ENCODE data around the gene MTHFD2L.

Gene MTHFD2L

GRCh38 chr4:74167585-74167984 lies 9.7 kb downstream of the MTHFD2L start:
- no peaks in the 10 kb centered on the region for H3K9me3 ChIP-seq (replicated peaks; ENCODE audit: insufficient read depth, low read length)
- no peaks in the 10 kb centered on the region; the same call in 1 of the 2 replicates for H3K79me2 ChIP-seq (ENCODE audit: low read length)
- H3K9ac ChIP-seq (ENCODE audit: low read length) = no peak overlapping the region
- H3K27ac ChIP-seq (ENCODE audit: low read length) = no peak overlapping the region
- no peak overlapping the region for H3K4me3 ChIP-seq (ENCODE audit: low read length)
- peaks cover 3% of the 10 kb centered on the region; the same call in 1 of the 2 replicates for H3K36me3 ChIP-seq (replicated peaks; ENCODE audit: insufficient read depth, low read length)
- TF ChIP-seq CTCF (IDR thresholded peaks at IDR 0.05; ENCODE audit: low read length) = no peak
- TF ChIP-seq EZH2 (optimal IDR thresholded peaks at IDR 0.05; ENCODE audit: low read depth, low read length) = no peak
- TF ChIP-seq EZH2phosphoT487 (IDR thresholded peaks at IDR 0.05; ENCODE audit: low read length) = no peak
- H3K4me2 ChIP-seq (ENCODE audit: low read depth, low read length) = no peak overlapping the region
- H3F3A ChIP-seq (ENCODE audit: insufficient read depth, low read length) = no peaks in the 10 kb centered on the region
- no peak for DNase-seq
- no peaks in the 10 kb centered on the region for H3K4me1 ChIP-seq (ENCODE audit: low read length)
- no peaks in the 10 kb centered on the region for H4K20me1 ChIP-seq (ENCODE audit: insufficient read depth, low read length)
- no peaks in the 10 kb centered on the region for H3K27me3 ChIP-seq (replicated peaks; ENCODE audit: insufficient read depth, low read length)
- H2AFZ ChIP-seq (ENCODE audit: low read length) = no peak overlapping the region
- no peaks in the 10 kb centered on the region for H3K9me2 ChIP-seq (replicated peaks; ENCODE audit: insufficient read depth, low read length)

DNA sequence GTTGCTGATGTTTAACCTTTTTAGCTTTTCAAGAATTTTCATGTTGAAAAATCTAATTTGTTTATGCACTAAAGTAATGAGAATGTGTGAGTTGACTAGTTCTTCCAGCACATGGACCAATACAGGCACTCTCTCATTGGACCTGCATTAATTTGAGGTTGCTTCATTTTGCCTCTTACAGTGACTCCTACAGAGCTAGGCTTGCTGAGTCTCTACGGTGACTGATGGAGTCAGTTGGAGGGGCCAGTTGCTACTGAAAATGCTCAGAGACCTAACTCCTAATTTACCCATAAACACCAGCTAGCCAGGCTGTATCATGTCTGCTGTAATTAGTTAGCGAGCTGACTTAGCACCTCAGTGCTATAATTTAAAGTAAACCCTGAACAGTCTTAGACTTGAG lies 10.9 kb downstream of the MTHFD2L start:
- Histone ChIP-seq H3K4me3 (ENCODE audit: low read length) (no peak overlapping the region), H3K36me3 (replicated peaks; ENCODE audit: insufficient read depth, low read length) (no peaks in the 10 kb centered on the region), H3K4me2 (ENCODE audit: low read depth, low read length) (no peak overlapping the region), H4K20me1 (ENCODE audit: insufficient read depth, low read length) (no peaks in the 10 kb centered on the region), H3K4me1 (ENCODE audit: low read length) (no peaks in the 10 kb centered on the region), H3K9ac (ENCODE audit: low read length) (no peak overlapping the region), H3K9me2 (replicated peaks; ENCODE audit: insufficient read depth, low read length) (no peaks in the 10 kb centered on the region), H3K79me2 (ENCODE audit: low read length) (no peaks in the 10 kb centered on the region; the same call in 1 of the 2 replicates), H3K9me3 (replicated peaks; ENCODE audit: insufficient read depth, low read length) (no peaks in the 10 kb centered on the region), H3K27ac (ENCODE audit: low read length) (no peak overlapping the region), H2AFZ (ENCODE audit: low read length) (no peak overlapping the region), H3F3A (ENCODE audit: insufficient read depth, low read length) (no peaks in the 10 kb centered on the region), H3K27me3 (replicated peaks; ENCODE audit: insufficient read depth, low read length) (no peaks in the 10 kb centered on the region)
- no peak for DNase-seq
- TF ChIP-seq CTCF (IDR thresholded peaks at IDR 0.05; ENCODE audit: low read length) = no peak
- TF ChIP-seq EZH2 (optimal IDR thresholded peaks at IDR 0.05; ENCODE audit: low read depth, low read length) = no peak
- TF ChIP-seq EZH2phosphoT487 (IDR thresholded peaks at IDR 0.05; ENCODE audit: low read length) = no peak

DNA sequence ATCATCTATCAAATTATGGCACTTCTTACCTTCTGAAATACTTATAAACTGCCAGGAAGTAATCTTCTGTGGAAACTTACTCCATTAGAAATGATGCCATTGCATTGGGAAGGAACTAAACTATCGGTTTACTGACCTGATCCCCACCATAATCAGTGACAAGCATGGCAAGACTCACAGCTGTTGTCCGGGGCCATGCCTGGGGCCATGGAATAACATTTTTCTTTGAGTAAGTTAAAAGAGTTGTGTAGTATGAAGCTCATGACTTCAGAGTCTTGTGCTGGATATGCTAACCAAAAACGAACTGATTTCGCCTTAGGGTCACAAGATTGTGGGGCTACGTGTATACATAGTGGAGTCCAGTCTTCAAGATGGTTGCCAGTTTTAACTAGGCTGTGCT lies 15.4 kb downstream of the MTHFD2L start:
- Histone ChIP-seq H3K4me1 (ENCODE audit: low read length) (no peaks in the 10 kb centered on the region), H3K9me3 (replicated peaks; ENCODE audit: insufficient read depth, low read length) (no peaks in the 10 kb centered on the region), H3F3A (ENCODE audit: insufficient read depth, low read length) (no peaks in the 10 kb centered on the region), H4K20me1 (ENCODE audit: insufficient read depth, low read length) (no peaks in the 10 kb centered on the region), H3K9me2 (replicated peaks; ENCODE audit: insufficient read depth, low read length) (no peaks in the 10 kb centered on the region), H3K79me2 (ENCODE audit: low read length) (no peaks in the 10 kb centered on the region), H3K36me3 (replicated peaks; ENCODE audit: insufficient read depth, low read length) (no peaks in the 10 kb centered on the region), H3K4me2 (ENCODE audit: low read depth, low read length) (no peak overlapping the region), H2AFZ (ENCODE audit: low read length) (no peak overlapping the region), H3K27ac (ENCODE audit: low read length) (no peak overlapping the region), H3K27me3 (replicated peaks; ENCODE audit: insufficient read depth, low read length) (no peaks in the 10 kb centered on the region), H3K4me3 (ENCODE audit: low read length) (no peak overlapping the region), H3K9ac (ENCODE audit: low read length) (no peak overlapping the region)
- TF ChIP-seq EZH2 (optimal IDR thresholded peaks at IDR 0.05; ENCODE audit: low read depth, low read length) (no peak), CTCF (IDR thresholded peaks at IDR 0.05; ENCODE audit: low read length) (no peak), EZH2phosphoT487 (IDR thresholded peaks at IDR 0.05; ENCODE audit: low read length) (no peak)
- no peak for DNase-seq

Measured in MM.1S (cell line).